ENCODE results near the gene HIPK1.
A peak's percentile ranks its signal among the peaks of the same experiment; 100 is the strongest.
"Not testable (repeated sequence)": the region's sequence is repeated elsewhere in the genome, so short reads cannot be mapped to it uniquely, and the experiment has no call there.

The HIPK1 gene

DNA sequence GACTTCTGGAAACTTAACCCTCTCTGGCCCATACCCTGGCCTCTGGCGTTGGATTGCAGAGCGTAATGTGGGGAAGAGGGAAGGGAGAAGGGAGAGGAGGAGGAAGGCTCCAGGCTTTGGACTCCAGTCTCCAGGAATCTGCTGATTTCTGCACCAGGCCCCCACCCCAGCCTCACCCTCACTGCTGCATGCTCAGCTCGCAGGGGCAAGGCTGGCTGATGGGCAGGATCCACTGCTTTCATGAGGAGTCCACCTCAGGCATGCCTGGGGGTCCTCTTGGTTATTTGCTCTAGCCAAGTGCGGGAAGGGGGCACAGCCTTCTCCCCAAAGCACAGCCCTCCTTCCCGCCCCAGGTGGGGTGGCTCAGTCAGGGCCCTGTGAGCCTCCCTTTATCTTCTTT is 53.8 kb downstream of the HIPK1 start:
- DNase-seq (ENCODE audit: low spot score), result no peak

DNA sequence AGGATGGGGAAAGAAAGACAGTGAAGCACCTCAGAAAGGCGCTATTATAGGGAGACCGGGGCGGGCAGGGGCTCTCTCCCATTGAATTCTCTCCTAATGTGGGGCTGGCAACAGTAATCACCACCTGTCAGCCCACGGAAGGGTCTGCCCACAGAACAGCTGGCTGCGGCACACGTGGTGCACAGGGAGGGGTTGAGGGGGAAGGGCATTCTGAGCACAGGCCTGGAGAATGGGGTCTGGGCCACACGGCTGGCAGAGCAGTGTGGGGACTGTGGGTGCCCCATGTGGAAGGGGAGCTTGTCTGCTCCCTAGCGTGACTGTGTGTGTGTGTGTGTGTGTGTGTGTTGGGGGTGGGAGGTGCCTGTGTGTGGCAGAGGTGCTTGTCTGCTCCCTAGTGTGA is 54.3 kb downstream of the HIPK1 start:
- no peak for DNase-seq (ENCODE audit: low spot score)

GRCh38 chr1:113983826-113984225 is 54.7 kb downstream of the HIPK1 start:
- DNase-seq (ENCODE audit: low spot score), result no peak

- DNase-seq (ENCODE audit: low spot score), result no peak
These were observed 55.6 kb downstream of the HIPK1 start for GRCh38 chr1:113984710-113985109.

- no peak for DNase-seq (ENCODE audit: low spot score)
These were observed 57.7 kb downstream of the HIPK1 start for GRCh38 chr1:113986802-113987201.

GRCh38 chr1:113987259-113987658 is 58.1 kb downstream of the HIPK1 start:
- DNase-seq (ENCODE audit: low spot score), result no peak

DNA sequence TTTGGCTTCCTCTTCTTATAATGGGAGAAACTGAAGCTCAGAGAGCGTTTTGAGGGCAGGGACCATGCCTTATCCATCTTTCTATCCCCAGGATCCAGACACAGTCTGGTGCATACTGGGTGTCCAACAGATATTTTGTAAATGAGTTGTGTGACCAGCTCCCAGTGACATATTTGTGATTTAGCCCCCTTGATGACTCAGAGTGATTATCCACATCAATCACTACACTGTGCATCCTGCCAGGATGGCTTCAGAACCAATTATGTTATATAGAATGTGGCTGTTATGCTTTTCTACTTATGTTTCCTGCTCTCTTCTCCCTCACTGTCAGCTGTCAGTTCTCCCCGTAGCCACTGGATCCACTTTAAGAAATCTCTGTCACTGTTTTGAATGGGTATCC is 61.4 kb downstream of the HIPK1 start:
- no peak for DNase-seq (ENCODE audit: low spot score)

- no peak for DNase-seq (ENCODE audit: low spot score)
These were observed 61.8 kb downstream of the HIPK1 start for GRCh38 chr1:113990961-113991360.

- DNase-seq (ENCODE audit: low spot score), result no peak
These were observed 62.4 kb downstream of the HIPK1 start for GRCh38 chr1:113991467-113991997.

DNA sequence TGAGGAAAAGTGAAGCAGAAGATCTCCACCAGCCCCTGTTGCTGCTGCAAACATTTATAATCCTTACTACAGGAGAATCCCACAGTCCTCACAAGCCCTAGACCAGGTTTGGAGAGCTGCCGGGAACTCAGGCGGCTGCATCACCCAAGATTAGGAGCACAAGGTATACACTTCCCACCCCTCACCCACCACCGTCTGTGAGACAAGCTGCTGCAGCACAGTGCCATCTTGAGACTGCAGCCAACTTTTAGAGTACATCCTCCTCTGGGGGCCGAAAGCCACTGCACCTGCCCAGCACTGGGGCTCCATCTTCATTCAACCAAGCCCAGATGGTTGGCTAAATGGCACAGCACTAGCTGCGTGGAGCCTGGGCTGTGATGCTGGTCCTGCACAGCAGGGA is 63.9 kb downstream of the HIPK1 start:
- peak; percentile 35 for DNase-seq (ENCODE audit: low spot score)

DNA sequence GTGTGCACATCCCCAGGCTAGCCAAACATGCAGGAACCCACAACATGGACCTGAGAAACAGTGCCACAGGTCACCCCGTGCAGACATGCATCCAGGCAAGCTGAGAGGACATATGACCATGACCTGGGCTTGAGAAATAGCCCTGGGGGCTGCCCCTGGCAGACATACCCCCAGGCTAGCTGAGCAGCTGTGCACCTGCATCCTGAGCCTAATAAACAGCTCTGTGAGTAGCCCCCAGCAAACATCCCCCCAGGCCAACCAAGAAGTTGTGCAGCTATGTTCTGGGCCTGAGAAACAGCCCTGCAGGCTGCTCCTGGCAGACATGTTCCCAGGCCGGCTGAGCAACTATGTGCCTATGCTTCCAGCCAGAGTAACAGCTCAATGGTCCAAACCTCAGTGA is 64.6 kb downstream of the HIPK1 start:
- DNase-seq (ENCODE audit: low spot score), result no peak

DNA sequence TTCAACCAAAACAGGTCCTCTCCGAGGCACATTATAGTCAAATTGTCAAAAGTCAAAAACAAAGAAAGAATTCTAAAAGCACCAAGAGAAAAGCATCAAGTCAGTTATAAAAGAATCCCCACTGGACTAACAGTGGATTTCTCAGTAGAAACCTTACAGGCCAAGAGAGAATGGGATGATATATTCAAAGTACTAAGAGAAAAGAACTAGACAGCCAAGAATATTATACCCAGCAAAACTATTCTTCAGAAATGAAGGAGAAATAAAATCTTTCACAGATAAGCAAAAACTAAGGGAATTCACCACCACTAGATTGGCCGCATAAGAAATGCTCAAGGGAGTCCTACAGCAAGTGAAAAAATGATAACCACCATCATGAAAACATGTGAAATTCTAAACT is 66.3 kb downstream of the HIPK1 start:
- no peak for DNase-seq (ENCODE audit: low spot score)

DNA sequence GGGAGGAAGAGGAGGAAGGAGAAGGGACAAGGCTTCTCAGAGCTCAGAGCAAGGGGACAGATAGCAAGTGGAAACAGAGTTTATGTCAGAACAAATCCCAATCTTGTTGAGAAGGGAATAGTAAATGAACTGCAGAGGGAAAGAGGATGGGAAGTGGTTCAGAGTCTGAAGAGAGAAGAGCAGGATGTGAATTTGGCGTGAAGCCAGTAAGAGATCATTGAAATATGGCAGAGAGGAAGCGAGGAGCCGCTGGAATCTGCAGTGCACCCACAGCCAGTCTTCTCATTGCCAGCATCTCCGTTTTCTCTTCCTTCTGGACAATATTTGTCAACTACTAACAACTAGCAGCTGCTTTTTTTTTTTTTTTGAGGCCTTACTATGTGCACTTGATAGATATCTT is 69.2 kb downstream of the HIPK1 start:
- no peak for DNase-seq (ENCODE audit: low spot score)

- no peak for DNase-seq (ENCODE audit: low spot score)
These were observed 70.1 kb downstream of the HIPK1 start for GRCh38 chr1:113999233-113999632.

DNA sequence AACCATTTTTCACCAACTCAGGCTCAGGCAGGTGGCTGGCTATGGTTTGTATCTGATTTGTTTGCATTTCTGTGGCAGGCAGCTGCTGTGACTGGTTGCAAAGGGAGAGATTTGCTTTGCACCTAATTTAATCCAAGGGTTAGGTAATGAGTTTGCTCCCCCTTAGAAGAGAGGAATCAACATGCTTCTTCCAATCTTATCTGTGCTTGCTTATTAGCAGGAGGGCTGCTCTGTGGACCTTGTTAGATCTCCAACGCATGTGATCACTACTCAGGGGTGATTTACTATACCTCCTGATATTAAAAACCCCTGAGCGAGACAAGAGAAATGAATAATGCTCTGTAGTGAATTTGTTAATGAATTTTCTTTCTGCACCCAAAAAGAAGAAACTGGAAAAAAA is 70.7 kb downstream of the HIPK1 start:
- DNase-seq (ENCODE audit: low spot score), result no peak

GRCh38 chr1:114000406-114000805 is 71.3 kb downstream of the HIPK1 start:
- no peak for DNase-seq (ENCODE audit: low spot score)

DNA sequence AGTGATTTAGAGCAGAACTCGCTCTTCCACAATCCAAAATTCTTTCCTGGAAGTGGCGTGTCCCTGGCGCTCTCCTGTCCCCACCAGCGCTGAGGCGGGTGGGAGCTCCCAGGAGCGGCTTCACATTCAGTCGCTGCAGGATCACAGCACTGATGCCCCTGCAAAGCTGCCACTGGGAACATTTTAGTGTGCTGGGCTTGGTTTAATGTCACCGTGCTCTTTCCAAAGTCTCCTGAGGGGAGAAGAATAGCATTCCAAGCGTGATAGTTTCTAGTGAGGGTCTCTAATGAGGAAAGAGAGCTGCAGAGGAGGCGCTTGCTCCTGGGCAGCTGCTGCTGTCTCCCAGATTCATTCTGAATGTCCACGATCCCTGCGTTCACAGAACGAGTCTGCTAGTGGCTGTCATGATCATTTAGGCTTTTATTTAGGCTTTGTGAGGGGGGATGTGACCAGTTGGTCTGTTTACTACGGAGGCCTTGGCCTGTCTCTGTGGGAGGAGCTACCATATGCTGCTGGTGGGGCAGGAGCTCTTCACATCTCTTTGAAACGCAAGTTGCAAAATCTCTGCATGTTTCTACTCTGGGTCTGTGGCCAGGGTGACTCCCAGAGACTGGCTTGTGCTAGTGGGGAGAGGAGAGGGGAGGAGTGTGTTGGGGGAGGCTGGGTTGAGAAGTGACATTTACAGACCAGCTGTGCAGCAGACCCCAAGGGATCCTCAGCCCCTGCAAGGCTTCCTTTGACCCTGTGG is 73.5 kb downstream of the HIPK1 start:
- DNase-seq (ENCODE audit: low spot score), result no peak

DNA sequence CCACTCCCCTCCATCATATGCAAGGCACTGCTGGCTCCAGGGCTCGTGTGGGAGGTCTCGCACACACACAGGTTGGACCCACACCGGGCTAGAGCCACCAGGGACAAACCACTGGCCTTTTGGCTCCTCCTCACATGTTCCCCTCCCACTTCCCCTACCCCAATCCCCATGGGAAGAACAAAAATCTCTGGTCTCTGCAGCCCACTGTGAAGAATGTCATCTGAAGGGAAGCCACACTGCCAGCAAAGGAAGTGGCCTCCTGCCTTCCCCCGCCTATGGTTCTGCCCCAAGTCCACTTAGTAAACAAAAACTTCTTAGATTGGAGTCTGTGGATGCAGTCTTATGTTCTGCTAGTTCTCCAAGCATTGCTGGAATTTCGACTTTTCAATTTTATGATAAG is 74.3 kb downstream of the HIPK1 start:
- DNase-seq (ENCODE audit: low spot score), result no peak

DNA sequence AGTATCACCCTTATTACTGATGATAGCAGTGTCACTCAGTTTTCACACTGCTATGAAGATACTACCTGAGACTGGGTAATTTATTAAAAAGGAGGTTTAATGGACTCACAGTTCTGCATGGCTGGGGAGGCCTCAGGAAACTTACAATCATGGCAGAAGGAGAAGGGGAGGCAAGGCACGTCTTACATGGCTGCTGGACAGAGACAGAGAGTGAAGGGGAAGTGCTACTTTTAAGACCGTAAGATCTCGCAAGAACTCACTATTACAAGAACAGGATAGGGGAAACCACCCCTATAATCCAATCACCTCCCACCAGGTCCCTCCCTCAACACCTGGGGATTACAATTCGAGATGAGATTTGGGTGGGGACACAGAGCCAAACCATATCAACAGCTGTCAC is 77.7 kb downstream of the HIPK1 start:
- DNase-seq (ENCODE audit: low spot score), result not testable (repeated sequence)

DNA sequence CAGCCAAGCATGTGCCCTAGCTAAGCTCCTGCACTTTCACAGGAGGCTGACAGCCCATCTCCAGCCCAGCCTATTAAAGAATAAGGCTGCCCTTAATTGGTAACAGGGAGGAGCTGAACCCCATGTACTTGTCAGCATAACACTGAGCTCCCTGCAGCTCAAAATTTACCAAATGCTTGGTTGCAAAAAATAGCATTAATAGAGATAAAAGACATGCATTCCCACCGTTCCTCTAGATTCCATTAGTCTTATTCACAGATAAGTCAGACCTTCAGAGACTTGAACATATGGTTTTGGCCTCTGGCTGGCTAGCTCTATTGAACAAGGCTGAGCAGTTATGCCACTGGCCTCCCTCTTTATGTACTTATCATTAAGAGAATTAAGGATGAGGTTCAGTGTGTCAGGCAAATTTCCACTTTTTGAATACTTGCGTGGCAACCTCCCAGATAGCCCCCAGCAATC is 79.4 kb downstream of the HIPK1 start:
- DNase-seq (ENCODE audit: low spot score), result no peak

DNA sequence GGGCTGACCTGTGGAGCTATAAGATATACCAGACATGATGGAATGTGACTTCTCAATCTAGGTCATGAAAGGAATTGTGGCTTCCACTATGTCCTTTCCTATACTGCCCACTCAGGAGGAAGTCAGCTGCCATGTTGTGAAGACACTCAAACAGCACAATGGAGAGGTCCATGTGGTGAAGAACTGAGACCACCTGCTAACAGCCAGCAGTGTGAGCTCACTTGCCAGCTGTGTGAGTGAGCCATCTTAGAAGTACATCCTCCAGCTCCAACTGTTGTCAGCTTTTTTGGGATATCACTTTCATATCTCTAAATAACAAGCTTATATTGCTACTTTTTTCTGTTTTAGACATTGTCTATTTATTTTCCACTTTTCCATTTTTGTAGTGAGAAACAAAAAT is 79.9 kb downstream of the HIPK1 start:
- DNase-seq (ENCODE audit: low spot score), result no peak

DNA sequence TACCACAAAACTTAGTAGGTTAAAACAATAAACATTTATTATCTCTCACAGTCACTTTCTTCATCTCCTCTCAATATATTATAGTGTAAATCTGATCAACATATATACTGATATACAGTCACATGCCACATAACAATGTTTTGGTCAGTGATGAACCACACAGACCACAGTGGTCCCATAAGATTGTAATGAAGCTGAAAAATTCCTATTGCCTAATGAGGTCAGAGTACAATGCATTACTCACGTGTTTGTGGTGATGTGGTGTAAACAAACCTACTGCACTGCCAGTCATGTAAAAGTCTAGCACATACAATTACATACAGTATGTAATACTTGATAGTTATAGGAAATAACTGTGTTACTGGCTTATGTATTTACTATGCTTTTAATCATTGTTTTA is 80.3 kb downstream of the HIPK1 start:
- no peak for DNase-seq (ENCODE audit: low spot score)

GRCh38 chr1:114010433-114011184 is 81.5 kb downstream of the HIPK1 start:
- no peak for DNase-seq (ENCODE audit: low spot score)

Data from cerebellar cortex (tissue), 1 donor.